Measurements from ENCODE around the gene NAGK.
"Not testable (repeated sequence)": the region's sequence is repeated elsewhere in the genome, so short reads cannot be mapped to it uniquely, and the experiment has no call there.

The NAGK gene

GRCh38 chr2:71092491-71093260 lies 24.2 kb downstream of the NAGK start:
- DNase-seq; intact Hi-C loops (cut with DNase I; ENCODE audit: low total_unique reads); H3K4me3 ChIP-seq; H3K27ac ChIP-seq; H3K36me3 ChIP-seq; H3K9me3 ChIP-seq; H3K4me1 ChIP-seq; H3K27me3 ChIP-seq: not testable (repeated sequence)

- H3K27me3 ChIP-seq = no peaks in the 10 kb centered on the region
- no peak overlapping the region for H3K27ac ChIP-seq
- no peaks in the 10 kb centered on the region for H3K36me3 ChIP-seq
- H3K4me3 ChIP-seq = no peak overlapping the region
- no peaks in the 10 kb centered on the region for H3K9me3 ChIP-seq
- intact Hi-C loops (cut with DNase I; ENCODE audit: low total_unique reads) = no loop called here
- peak; percentile 38 to 56 for TF ChIP-seq CTCF (IDR thresholded peaks at IDR 0.05)
- no peaks in the 10 kb centered on the region for H3K4me1 ChIP-seq
- DNase-seq = peak in 1 of 2 donors; percentile 45
These were observed 31.9 kb downstream of the NAGK start for GRCh38 chr2:71100195-71100964.

- no peak for TF ChIP-seq CTCF (IDR thresholded peaks at IDR 0.05)
- no peak for DNase-seq
- Histone ChIP-seq H3K4me3 (no peak overlapping the region), H3K27me3 (no peaks in the 10 kb centered on the region), H3K36me3 (no peaks in the 10 kb centered on the region), H3K9me3 (no peaks in the 10 kb centered on the region), H3K27ac (no peak overlapping the region), H3K4me1 (no peaks in the 10 kb centered on the region)
- intact Hi-C loops (cut with DNase I; ENCODE audit: low total_unique reads) = no loop called here
These were observed 33.2 kb downstream of the NAGK start for GRCh38 chr2:71101656-71102055.

GRCh38 chr2:71102981-71103681 lies 34.7 kb downstream of the NAGK start:
- H3K4me3 ChIP-seq = no peak overlapping the region
- intact Hi-C loops (cut with DNase I; ENCODE audit: low total_unique reads) = no loop called here
- H3K4me1 ChIP-seq = no peaks in the 10 kb centered on the region
- no peaks in the 10 kb centered on the region for H3K9me3 ChIP-seq
- H3K27ac ChIP-seq = no peak overlapping the region
- no peak for DNase-seq
- no peaks in the 10 kb centered on the region for H3K27me3 ChIP-seq
- no peaks in the 10 kb centered on the region for H3K36me3 ChIP-seq
- TF ChIP-seq CTCF (IDR thresholded peaks at IDR 0.05) = no peak

- H3K36me3 ChIP-seq = peaks cover 0 to 5% (median 0%) of the 10 kb centered on the region in 3 donors
- intact Hi-C loops (cut with DNase I; ENCODE audit: low total_unique reads) = no loop called here
- no peak for DNase-seq
- H3K27ac ChIP-seq = no peak overlapping the region
- no peaks in the 10 kb centered on the region for H3K4me1 ChIP-seq
- no peak for TF ChIP-seq CTCF (IDR thresholded peaks at IDR 0.05)
- no peaks in the 10 kb centered on the region for H3K27me3 ChIP-seq
- H3K9me3 ChIP-seq = no peaks in the 10 kb centered on the region
- H3K4me3 ChIP-seq = no peak overlapping the region
These were observed 35.4 kb downstream of the NAGK start for GRCh38 chr2:71103809-71104208.

GRCh38 chr2:71106463-71106862 lies 38.0 kb downstream of the NAGK start:
- H3K9me3 ChIP-seq; H3K4me1 ChIP-seq; intact Hi-C loops (cut with DNase I; ENCODE audit: low total_unique reads); H3K27ac ChIP-seq; H3K4me3 ChIP-seq; H3K27me3 ChIP-seq; DNase-seq: not testable (repeated sequence)
- peaks cover 7 to 19% (median 8%) of the 10 kb centered on the region in 3 donors for H3K36me3 ChIP-seq
